Activated CD8-positive, alpha-beta memory T cell treated with anti-CD3 and anti-CD28 coated beads for 48 hours (primary cell): ENCODE measurements around the gene ARID3C.

Source experiments
- DNase-seq, 3 experiments: peaks; one replicate each; pipeline ENCODE4 v3.0.0-alpha.2; 2020; ENCODE audit warnings: low read depth in 2 of 3, low spot score in 2 of 3

The ARID3C gene

DNA sequence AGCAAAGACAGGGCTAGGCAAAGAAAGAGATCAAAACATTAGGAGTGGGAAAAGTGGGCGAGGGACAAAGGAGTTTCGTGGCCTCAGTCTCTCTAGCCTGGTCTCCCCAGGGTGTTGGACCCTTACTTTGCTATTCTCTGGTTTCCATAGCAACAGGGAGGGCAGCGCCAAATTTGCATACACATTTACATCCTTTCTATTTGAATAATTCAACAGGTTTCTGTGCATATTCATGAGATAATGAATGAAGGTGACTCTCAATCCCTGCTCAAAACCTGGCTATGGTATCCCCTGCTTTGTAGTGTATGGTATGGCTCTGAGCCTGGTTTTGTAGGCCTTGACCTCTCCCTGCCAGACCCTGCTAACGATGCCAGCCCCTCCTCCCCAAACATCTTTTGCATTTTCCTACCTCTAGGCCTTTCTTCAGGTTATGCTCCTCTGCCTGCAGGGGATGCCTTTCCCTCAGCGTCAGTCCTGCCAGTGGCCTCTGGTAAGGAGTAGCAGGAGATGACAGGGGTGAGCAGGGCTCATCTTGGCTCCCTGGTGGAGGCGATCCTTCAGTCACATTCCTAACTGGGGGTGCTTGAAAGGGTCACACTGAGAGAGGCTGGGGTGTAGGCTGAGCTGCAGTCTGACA lies 26.8 kb downstream of the ARID3C start:
- DNase-seq: no peak

DNA sequence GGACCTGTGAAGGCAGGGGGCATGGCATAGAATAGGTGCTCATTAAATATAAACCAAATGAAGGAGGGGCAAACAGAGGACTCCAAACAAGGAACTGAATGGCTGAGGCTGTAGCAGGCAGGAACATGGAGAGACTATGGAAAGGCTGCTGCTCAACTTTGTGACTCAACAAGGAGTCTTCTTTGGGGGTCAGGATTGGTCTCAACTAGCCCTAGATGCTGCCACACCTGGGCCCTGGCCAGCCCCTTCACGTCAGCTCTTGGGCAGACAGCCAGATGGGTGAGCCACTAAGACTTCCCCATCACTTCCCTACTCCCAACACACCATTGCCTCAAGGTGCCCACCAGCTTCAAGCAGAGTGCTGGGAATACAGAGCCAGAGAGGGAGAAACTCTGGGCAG lies 28.0 kb downstream of the ARID3C start:
- DNase-seq: no peak

DNA sequence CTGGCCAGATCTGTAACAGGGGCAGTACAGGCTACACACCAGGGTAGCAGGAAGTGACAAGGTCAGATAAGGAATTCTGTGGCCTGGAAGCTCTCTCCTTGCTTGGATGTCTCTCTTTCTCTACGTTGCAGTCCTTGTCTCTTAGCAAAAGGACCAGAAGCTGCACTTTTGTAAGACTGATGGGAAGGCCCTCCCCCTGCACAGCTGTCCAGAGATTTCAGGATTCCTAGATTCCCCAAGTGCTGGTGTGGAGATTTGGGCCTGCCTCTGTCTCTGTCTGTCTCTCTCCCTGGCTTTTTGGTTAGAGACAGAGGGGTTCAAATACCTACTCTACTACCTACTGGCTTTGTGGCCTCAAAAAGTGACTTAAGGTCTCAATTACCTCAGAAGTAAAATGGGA lies 29.3 kb downstream of the ARID3C start:
- DNase-seq: no peak

DNA sequence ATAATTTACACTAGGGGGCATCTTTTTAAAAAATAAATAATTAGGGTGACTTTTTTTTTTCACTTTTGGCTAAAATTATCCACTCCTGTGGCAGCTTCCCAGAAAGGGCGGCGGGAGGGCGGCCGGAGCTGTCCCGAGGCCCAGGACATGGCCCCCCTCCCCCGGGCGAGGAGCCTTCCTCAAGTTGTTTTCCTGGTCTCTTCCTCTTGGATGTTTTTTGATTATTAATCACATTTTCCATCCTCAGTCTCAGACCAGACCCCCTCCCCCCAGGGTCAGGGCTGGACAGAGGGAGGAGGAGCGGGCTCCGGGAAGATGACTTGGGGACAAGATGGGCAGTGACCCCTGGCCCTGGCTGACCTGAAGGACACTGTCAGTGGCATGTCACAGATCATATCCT lies 34.7 kb downstream of the ARID3C start:
- no peak for DNase-seq

DNA sequence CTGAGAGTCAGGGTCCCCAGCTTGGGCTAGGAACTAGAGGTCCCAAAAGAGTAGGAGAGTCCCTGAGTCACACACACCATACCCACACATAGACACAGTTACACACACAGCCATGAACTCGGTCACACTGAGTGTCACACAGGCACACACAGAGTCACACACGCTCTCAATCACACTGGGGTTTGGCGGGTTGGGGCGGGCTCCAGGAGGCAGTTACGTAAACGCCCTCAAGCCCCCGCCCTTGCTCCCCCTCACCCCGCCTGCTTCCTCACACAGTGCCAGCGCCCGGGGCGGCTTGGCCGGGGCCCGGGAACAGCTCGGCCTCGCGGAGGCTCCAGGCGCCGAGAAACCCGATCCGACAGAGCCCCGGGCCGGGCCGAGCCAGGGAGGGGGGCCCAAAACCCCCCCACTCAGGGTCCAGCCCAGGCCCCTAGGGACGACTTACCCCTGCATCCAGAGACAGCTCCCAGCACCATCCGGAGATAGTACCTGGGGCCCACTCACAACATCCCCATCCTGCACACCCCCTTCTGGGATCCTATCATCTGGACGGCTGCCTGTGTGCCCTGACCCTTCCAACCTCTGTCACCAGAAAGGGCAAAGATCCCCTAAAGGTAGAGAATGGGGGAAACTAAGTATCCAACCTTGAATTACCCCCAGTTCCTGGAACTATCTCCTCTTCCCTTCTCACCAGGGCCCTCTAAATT lies 35.8 kb downstream of the ARID3C start:
- DNase-seq: no peak

DNA sequence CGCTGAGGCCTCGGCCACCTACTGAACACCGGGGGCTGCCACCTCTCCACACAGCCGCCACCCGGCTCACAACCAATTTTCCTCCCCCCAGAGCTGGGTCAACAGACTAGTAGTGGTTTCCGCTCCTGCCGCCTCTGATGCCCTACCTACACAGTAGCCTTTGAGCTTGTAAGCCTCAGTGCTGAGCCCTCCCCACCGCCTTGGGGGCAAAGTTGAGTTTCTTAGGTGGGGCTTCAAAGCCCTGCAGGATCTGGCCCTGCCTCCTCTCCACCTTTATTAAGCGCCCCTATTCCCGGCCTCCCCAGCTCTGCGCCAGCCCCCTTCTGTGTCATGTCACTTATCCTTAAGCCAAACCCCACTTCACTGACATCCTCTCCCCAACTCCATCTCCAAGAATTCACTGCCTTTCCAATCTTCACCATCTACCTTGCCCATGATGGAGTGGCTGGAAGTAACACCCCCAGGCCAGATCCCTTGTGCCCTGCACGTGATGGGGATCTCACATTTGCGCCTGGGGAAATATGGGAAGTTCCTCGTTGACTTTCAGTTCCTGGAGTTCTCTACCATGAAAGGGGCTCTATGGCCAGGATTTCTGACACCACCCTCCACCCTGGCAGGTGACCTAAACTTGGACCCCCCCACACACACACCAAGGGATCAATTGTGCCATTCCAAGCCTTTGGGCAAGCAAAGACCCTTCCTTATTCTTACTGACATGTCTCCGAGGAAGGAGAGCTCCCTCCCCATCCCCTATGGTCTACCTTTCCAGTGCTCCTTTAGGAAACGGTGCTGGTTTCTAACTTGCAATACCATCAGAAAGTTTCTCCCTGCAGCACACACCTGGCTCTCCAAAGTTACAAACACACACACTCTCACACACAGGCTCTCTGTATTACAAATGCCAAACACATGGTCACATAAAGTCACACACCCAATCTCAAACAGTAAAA lies 36.7 kb downstream of the ARID3C start:
- DNase-seq: no peak

DNA sequence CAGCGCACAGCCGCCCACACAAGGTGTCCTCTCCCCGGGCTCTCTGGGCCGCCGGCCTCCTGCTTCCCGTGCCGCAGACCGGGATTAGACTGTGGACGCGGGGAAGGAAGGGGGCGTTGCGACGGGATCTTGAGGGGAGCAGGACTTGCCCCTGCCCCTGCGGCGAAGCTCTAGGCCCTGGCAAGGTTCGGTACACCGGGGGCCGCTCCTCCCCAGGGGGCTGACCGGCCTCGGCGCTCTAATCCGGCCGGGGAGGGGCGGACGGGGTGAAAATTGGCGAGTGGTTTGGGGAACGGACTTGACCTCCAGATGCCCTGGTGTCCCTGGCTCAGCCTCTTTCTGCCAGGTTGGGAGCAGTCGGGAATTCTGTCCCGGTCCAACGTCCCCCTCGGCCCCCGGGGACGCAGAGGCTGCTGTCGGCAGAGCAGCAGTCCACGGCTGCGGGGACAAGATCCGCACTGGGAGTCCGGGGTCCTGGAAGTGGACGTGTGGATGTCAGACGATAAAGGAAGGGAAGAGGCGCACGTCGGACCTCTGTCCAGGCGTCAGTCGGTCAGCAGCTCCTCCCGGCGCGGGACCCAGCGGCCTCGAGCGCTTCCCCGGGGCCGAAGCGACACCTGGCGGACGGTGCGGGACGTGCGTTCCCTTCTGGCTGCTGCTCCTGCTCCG lies 37.5 kb downstream of the ARID3C start:
- peak; percentile 51 to 73 (median 64) for DNase-seq

DNA sequence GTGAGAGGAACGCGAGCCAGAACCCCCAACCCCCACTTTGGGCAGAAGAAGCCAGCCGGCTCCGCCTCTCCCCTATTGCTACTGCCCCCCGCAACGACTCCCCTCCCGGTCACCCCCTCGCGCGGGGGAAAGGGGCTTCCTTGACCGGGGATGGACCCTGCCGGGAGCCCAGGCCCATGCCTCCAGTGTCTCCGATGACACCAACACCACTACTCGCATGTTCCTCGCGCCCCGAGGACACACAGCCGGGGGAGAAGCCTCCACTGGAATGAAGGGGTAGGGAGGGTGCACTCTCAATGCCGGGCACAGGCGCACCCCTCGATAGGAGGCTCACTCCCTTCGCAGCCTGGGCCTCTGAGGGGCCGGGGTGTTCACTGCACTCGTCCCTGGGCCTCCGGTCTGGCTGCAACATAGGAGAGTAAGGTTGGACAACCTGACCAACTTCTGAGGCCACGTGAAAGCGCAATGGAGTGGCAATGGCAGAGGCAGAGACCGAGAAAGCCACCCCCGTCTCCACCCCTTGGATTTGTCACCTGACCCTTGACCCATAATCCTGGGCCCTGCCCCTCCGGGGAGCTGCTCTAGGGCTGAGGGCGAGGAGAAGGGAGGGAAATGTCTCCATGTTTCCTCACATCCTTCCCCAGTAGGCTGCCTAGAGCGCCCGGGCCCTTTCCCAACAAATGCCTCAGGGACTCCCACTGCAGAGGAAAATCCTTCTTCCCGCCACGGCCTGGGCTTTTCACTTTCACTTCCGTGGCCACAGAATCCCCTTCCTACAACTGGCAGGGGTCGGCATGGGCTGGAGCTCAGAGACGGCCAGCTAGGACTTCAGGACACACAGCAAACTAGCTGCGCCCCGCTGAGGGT lies 38.3 kb downstream of the ARID3C start:
- DNase-seq: no peak

DNA sequence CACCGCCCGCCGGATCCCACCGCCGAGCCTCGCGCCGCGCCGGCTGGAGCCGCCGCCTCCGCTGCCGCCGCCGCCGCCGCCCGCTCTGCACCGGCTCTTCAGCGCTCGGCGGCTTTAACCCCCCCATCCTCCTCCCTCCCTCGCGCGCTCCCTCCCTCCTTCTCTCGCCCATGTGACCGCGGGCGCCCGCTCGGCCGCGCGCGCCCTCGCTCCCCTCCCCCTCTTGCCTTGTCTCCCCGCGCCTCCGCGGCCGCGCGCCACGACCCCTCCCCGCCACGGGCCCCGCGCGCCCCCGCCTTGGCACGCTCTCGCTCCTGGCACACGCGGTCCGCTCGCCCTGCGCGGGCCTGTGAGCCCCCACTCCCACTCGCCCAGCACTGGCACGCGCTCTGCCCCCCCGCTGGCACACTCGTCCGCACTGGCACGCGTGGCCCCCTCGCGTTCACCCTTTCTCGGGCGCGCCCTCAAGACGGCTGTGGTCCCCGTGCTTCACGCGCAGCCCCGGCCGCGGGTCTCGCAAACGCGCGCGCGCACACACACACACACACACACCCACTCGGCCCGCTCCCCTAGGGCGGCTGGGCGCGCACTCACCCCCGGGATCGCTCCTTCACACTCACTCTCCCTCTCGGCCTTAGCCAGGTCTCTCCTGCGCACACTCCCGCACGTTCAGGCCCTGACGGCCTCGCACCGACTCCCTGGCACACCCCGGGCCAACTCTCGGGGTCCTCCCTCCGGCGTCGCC lies 39.1 kb downstream of the ARID3C start, which contains the start of gene CNTFR:
CNTFR (minus strand) TSS at position 89 of the 745 bp plus-strand sequence. CDS start 20,743 bp downstream, outside the sequence.
- DNase-seq: no peak

DNA sequence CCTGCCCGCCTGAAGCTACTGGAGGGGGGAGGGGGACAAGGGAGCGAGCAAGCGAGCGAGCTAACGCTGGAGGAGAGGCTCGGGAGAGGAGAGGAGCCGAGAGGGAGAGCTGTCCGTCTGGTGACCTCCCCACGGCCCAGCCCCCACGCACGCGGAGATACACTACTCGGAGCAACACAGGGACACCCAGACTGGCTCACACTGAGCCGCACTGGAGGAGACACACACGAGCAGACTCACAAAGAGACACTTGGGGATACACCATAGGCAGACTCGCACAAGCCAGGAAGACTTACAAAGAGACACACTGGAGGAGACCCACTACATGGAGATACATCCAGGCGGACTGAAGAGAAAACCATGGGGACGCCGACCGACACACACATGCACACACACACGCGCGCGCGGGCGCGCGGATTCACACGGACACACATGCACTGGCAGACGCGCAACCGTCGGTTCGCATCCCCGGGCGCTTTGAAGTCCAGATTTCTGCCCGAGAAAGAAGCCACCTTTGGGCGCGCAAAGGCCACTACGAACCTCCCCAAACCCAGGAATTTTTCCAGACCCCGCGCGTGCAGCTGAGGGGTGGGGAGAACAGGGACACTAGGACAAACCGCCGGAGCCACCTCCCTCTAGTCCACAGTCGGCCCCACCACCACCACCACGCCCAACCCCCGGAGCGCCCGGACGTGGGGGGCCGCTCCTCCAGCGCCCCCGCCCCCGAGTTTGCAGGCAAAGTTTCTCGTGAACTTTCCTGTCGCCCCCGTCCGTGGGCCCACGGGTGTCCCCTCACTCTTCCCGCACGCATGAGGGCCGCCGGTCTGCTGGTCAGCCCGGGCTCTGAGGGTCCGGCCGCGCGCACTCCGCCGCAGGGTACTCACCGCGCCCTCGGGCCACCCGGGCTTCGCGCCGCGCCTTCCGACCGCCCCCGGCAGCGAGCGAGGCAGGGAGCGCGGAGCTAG lies 39.9 kb downstream of the ARID3C start:
- no peak for DNase-seq

DNA sequence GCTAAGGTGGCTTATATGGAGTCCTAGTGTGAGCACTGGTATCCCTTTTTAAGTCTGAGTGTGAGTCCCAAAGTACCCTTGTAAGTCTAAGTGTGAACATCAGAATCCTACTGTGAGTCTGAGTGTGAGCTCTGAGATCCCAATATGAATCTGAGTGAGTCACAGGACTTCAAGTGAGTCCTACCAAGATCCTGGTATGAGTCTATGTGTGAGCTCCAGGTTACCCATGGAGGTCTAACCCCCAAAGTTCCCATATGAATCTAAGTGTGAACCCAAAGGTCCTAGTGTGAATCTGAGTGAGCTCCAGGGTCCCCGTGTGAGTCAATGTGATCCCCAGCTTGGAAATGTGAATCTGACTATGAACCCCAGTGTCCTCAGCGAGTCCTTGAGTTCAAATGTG lies 41.6 kb downstream of the ARID3C start:
- no peak for DNase-seq

DNA sequence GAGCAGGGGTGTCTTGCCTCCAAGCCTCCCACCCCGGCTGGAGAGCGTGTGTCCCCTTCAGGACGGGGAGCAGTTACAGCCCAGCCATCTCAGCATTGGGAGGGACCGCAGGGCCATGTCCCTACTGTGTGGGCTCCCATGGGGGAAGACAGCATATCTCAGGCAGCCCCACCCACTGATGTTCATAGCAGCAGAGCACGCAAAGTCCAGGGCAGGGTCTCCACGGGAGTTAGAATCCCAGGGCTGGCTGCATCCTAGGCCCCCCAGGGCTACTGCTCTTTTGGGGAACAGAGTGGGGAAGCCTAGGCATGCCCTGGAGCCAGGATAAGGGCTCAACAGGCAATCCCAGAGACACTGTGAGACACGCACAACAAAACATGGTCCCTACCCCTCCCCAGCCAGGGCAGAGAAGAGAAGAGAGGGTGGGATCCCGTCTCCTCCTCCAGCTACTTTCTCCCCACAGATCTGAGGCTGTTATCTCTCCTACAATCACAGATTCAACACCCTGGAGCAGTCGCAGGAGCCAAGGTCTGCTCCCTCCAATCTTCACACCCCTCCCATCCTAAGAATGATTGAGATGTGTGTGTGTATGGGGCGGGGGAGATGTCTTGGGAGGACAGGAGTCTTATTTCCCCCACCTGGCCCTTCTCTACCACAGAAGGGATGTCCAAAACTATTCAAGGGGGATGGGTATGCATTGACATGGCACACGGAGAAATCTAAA lies 42.8 kb downstream of the ARID3C start:
- no peak for DNase-seq

DNA sequence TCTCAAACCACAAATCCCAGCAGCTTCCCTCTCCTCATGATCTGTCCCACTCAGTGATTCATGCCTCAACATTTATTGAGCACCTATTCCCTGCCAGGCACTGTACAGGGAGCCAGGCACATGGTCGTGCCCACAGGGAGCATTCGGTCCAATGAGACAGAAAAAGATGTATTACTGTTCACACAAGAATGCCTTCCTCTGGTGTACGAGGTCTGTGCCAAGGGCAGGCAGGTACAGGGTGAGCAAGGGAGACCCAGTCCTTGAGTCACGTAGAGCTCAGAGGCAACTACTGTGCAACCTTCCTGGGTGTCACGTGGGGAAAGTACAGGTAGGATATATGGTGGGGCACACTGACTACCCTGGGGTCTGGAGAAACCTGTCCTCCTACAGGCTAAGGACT lies 43.9 kb downstream of the ARID3C start:
- DNase-seq: no peak

DNA sequence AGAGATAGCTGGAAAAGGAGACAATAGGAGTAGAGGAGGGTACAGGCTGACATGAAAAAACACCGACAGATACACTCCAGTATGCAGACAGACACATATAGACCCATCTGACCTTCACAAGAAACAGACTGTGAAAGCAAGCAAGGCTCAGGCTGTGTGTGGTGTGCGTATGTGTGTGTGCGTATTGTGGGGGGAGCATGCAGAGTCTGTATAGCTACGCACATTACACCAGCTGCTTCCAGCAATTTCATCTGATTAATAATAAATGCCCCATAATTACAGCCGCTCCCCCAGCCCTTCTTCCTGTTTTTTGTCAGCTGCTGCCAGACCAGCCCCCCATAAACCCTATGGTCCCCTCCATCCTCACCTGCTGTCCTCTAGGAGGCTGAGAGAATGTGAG lies 46.1 kb downstream of the ARID3C start:
- DNase-seq: no peak

DNA sequence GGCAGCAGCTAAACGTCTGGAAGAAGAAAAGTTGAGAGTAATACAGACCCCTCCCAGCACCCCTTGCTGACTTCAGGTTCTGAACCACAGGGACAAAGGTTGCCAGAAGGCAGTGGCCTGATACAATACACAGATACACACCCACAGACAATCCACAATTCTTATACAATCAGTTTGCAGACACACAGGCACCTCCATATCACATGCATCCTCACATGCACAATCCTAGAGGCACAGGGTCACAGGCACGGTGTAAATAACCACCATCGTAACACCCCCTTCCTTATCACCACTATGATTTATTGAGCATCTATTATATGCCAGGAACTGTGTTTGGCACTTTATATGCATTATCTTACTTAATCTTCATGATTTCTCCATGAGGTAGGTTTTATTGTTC lies 47.5 kb downstream of the ARID3C start:
- no peak for DNase-seq

DNA sequence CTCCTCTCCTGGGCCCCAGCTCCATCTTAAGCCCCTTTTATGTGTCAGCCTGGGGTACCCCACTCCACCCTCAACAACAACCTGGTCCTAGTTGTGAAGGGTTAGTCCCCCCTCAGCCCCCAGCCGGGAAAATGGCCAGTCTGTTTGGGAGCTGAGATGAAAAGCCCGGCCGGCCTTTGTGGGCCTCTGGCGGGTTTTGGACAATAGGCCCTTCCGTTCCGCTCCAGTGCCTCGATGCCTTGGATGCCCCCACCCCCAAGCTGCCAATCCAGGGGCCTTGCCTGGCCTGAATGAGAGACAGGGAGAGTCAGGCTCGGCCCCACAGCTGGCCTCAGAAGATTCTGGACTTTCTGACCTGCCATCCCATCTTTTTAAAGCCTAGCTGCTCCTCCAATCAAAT lies 48.5 kb downstream of the ARID3C start:
- no peak for DNase-seq

DNA sequence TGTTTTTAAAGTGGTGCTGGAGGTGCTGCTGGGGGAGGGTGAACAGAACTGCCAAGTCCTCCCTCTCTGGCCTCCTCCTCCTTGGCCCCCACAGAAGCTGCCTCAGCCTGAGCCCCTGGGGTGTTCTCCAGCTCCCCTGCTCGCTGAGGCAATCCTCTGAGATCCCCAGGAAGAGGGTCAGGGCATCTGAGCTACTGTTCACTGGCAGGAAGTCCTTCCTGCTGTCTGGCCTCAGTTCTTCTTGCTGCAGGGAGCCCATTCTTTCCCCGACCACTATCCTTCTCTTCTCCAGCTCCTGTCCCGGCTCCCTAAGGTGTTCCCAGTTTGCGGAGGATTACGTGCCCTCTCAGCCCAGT lies 49.1 kb downstream of the ARID3C start:
- DNase-seq: no peak
